H7 (cell line): ENCODE results near the gene LEAP2. TPM values are rescaled to one million over a fixed set of nuclear protein-coding genes. Genes with fewer than 3 reads are reported as not detected.

Source experiments
- DNase-seq: peaks from one replicate; pipeline ENCODE4 v3.0.0; 2012
- H3K27me3 ChIP-seq: 2 replicates; pipeline ENCODE4 v1.6.0; 2011; ENCODE audit warnings: mild to moderate bottlenecking, low read length; ENCODE audit not compliant: control insufficient read depth, insufficient read depth
- H3K36me3 ChIP-seq: replicated peaks from 2 replicates; pipeline ENCODE4 v1.5.1; 2011; ENCODE audit warnings: low read length; ENCODE audit not compliant: control insufficient read depth, insufficient read depth
- H3K4me3 ChIP-seq: 2 replicates; pipeline ENCODE4 v1.5.1; 2011; ENCODE audit warnings: low read depth, mild to moderate bottlenecking, control low read depth, low read length, moderate library complexity; ENCODE audit not compliant: insufficient read depth
- total RNA-seq: library from RNA; depleted of rRNA; stranded (reverse); fragments of >200 nt; shearing (Covaris generic); gene quantifications from 2 replicates; pipeline ENCODE4 v1.2.3, GENCODE V29; 2014

The LEAP2 gene
- total RNA-seq, 1 experiment from 2014 or later, result 0.94 TPM

DNA sequence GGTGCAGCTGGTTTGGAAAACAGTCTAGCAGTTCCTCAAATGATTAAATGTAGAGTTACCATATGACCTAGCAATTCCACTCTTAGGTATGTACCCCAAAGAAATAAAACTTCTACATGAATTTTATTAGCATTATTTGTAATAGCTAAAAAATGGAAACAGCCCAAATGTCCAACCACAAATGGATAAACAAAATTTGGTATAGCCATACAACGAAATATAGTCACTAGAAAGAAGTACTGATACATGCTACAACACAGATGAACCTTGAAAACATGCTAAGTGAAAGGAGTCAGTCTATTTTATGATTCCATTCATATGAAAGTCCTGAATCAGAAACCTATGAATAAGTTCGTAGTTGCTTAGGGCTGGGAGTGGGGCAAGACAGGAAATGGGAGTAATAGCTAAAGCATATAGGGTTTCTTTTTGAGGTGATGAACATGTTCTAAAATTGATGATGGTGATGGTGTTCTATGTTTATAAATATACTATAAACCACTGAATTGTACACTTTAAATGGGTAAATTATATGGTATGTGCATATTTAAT lies 13.5 kb upstream of the LEAP2 start:
- Histone ChIP-seq H3K27me3 (no peaks in the 10 kb centered on the region; the same call in 1 of the 2 replicates), H3K4me3 (no peak overlapping the region), H3K36me3 (no peaks in the 10 kb centered on the region)
- no peak for DNase-seq

- DNase-seq, result no peak
- Histone ChIP-seq H3K27me3 (no peaks in the 10 kb centered on the region; the same call in 1 of the 2 replicates), H3K4me3 (no peak overlapping the region), H3K36me3 (no peaks in the 10 kb centered on the region)
These were observed 12.7 kb upstream of the LEAP2 start for GRCh38 chr5:132860742-132861141.

DNA sequence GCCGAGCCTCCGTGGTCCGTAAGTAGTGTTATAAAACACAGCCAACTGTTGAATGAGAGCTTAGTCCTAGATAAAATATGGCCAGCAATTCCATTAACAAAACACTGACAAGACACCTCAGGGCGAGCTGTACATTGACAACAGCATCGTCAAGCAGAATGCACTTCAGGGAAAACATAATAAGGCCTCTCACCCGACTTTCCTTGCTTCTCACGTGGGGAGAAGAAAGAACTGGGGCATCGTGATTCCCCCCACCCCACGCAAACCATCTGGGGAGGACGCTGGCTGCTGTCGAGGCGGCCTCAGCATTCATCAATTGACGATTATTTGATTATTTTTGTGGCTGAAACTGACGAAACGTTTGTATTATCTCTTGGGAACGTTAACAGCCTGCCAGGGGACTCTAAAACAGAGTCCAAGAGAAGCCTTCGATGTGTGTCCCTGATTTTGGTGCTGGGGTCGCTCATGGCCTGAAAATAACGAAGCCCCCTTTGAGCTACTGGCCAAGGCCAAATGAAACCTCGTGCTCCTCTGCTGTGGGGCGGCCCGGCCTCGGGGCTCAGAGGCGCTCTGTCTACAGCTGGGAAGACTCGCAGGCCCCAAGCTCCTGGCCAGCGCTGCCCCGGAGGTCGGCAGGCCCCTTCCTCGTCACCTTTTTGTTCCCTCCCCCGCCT lies 7.7 kb upstream of the LEAP2 start:
- no peaks in the 10 kb centered on the region; the same call in 1 of the 2 replicates for H3K27me3 ChIP-seq
- peak overlapping the region; percentile 95 for H3K4me3 ChIP-seq
- DNase-seq, result no peak
- H3K36me3 ChIP-seq, result peaks cover 8% of the 10 kb centered on the region

GRCh38 chr5:132866342-132867045 lies 7.0 kb upstream of the LEAP2 start, which contains the start of the genes GDF9 and UQCRQ:
Gene GDF9, minus strand, starts transcription at chr5:132866469. Its CDS starts 1,936 bp downstream, at chr5:132864533.
Gene UQCRQ, plus strand, starts transcription at chr5:132866642. Its CDS starts 240 bp downstream, at chr5:132866882.
- peaks cover 8% of the 10 kb centered on the region for H3K36me3 ChIP-seq
- peak within 1 kb of the TSS; percentile 95 for H3K4me3 ChIP-seq
- no peaks in the 10 kb centered on the region; the same call in 1 of the 2 replicates for H3K27me3 ChIP-seq
- DNase-seq, result peak; percentile 97

DNA sequence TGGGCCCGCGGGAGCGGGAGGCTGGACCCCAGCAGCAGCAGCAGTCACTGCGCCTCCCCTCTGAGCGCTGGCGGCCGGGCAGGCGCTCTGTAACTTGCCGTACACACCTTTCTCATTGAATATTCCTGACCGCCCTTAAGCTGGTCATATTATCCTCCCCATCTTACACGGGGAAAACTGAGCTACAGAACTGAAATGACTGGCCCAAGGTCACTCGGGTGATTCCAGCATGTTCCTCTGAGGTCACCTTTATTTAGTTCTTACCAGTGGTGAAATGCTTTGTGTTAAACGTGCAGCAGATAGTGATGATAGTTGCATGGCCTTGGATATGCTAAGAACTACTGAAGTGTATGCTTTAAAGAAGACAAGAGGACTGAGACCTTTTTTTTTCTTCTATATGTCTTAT lies 6.4 kb upstream of the LEAP2 start:
- Histone ChIP-seq H3K27me3 (no peaks in the 10 kb centered on the region), H3K36me3 (peaks cover 8% of the 10 kb centered on the region), H3K4me3 (peak overlapping the region; percentile 95)
- DNase-seq, result no peak

DNA sequence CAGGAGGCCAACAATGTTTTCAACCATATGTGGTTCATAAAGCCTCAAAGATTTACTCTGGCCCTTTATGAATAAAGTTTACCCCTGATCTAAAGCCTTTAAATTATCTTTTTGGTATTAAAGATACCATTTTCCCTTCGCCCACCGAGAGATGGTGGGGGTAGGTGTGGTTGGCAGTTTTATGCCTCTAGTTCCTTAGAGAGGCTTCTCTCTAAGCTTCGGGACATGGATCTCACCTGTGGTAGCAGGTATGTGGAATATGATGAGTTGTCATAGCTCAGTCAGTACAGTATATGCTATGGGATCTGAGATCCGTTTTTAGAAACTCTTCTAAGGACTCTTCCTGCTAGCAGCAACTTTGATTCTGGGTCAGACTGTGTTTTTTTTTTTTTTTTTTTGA lies 4.7 kb upstream of the LEAP2 start:
- DNase-seq, result no peak
- peaks cover 8% of the 10 kb centered on the region for H3K36me3 ChIP-seq

GRCh38 chr5:132870801-132871200 lies 2.7 kb upstream of the LEAP2 start:
- Histone ChIP-seq H3K4me3 (no peak overlapping the region), H3K36me3 (peaks cover 8% of the 10 kb centered on the region), H3K27me3 (no peaks in the 10 kb centered on the region)
- DNase-seq, result no peak

More for the DNA sequence above, 4.7 kb upstream of the LEAP2 start:
- H3K27me3 ChIP-seq, result no peaks in the 10 kb centered on the region
- H3K4me3 ChIP-seq, result no peak overlapping the region

- DNase-seq, result no peak
- H3K36me3 ChIP-seq, result peaks cover 9% of the 10 kb centered on the region
- H3K27me3 ChIP-seq, result no peaks in the 10 kb centered on the region
- no peak overlapping the region for H3K4me3 ChIP-seq
These were observed 1.8 kb upstream of the LEAP2 start for GRCh38 chr5:132871459-132872284.

GRCh38 chr5:132872788-132873118 lies 715 bp upstream of the LEAP2 start:
- DNase-seq, result no peak
- Histone ChIP-seq H3K36me3 (peaks cover 6% of the 10 kb centered on the region), H3K4me3 (no peak overlapping the region)

GRCh38 chr5:132873930-132874271 lies 433 bp downstream of the LEAP2 start:
- no peak overlapping the region for H3K4me3 ChIP-seq
- no peak for DNase-seq
- no peaks in the 10 kb centered on the region for H3K27me3 ChIP-seq
- peaks cover 3% of the 10 kb centered on the region for H3K36me3 ChIP-seq

More at GRCh38 chr5:132872788-132873118, 715 bp upstream of the LEAP2 start:
- H3K27me3 ChIP-seq, result no peaks in the 10 kb centered on the region

GRCh38 chr5:132876020-132876759 lies 2.7 kb downstream of the LEAP2 start:
- peaks cover 9% of the 10 kb centered on the region for H3K36me3 ChIP-seq
- H3K27me3 ChIP-seq, result no peaks in the 10 kb centered on the region
- H3K4me3 ChIP-seq, result no peak overlapping the region
- no peak for DNase-seq

- no peak for DNase-seq
- Histone ChIP-seq H3K36me3 (peaks cover 13% of the 10 kb centered on the region), H3K4me3 (no peak overlapping the region), H3K27me3 (no peaks in the 10 kb centered on the region)
These were observed 4.0 kb downstream of the LEAP2 start for GRCh38 chr5:132877466-132877865.

- Histone ChIP-seq H3K27me3 (no peaks in the 10 kb centered on the region), H3K4me3 (no peak overlapping the region), H3K36me3 (peaks cover 13% of the 10 kb centered on the region)
- DNase-seq, result no peak
These were observed 4.5 kb downstream of the LEAP2 start for GRCh38 chr5:132877938-132878337.
